ENCODE results near the gene PARD3B. TPM values are rescaled to one million over a fixed set of nuclear protein-coding genes. Genes with fewer than 3 reads are reported as not detected.

PARD3B gene
- total RNA-seq, 1 experiment from 2014 or later: 6.4 TPM

DNA sequence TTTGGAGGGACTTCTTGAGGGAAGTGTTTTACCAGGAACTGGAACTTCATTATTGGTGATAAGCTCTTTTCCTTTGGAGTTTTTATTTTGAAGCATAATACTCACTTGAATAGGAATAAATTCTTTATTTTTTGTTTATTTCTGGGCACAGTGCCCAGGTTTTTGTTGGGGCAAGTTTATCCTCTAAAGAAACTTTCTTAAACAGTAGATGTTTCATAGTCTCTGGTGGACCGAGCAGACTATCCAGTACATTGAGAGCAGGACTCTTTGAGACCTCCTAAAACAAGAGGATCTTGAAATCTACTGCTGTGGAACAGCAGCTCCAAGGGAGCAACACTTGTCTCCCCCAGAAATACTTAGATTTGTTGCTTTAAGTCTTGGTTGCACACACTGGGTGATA lies 109.4 kb downstream of the PARD3B start:
- Histone ChIP-seq H2BK120ac (ENCODE audit: low read depth, low read length, poor library complexity, severe bottlenecking) (no peak overlapping the region), H3K9me3 (ENCODE audit: control insufficient read depth, low read depth, low read length) (no peaks in the 10 kb centered on the region), H3K9ac (ENCODE audit: extremely low read depth, insufficient read length, low read length) (no peak overlapping the region), H4K20me1 (ENCODE audit: control insufficient read depth, insufficient read depth, insufficient read length) (no peaks in the 10 kb centered on the region), H3K56ac (ENCODE audit: insufficient read length, low read depth, low read length) (no peak overlapping the region), H4K8ac (replicated peaks; ENCODE audit: insufficient read length, low read depth, low read length) (no peak overlapping the region), H3K4me1 (ENCODE audit: insufficient read depth, low read length) (no peaks in the 10 kb centered on the region), H3K14ac (ENCODE audit: insufficient read depth, low read length) (no peak overlapping the region), H2BK12ac (ENCODE audit: insufficient read length, low read depth, low read length) (no peak overlapping the region), H4K91ac (ENCODE audit: insufficient read length, low read depth, low read length) (no peak overlapping the region), H3K23ac (ENCODE audit: insufficient read length, low read depth, low read length) (no peak overlapping the region), H3K4ac (ENCODE audit: low read depth, low read length) (no peak overlapping the region), H3K23me2 (ENCODE audit: insufficient read length, low read depth, low read length, poor library complexity, severe bottlenecking) (no peaks in the 10 kb centered on the region), H2BK5ac (ENCODE audit: insufficient read length, low read length) (no peak overlapping the region), H4K5ac (ENCODE audit: insufficient read length, low read depth, low read length) (no peak overlapping the region), H2BK20ac (ENCODE audit: low read depth, low read length, poor library complexity, severe bottlenecking) (no peak overlapping the region), H2BK15ac (ENCODE audit: low read depth, low read length) (no peak overlapping the region), H2AK5ac (ENCODE audit: insufficient read length, low read length) (no peak overlapping the region), H3T11ph (ENCODE audit: low read length) (no peak overlapping the region), H3K18ac (ENCODE audit: insufficient read length, low read depth, low read length) (no peak overlapping the region), H3K79me1 (ENCODE audit: insufficient read depth, low read depth, low read length, poor library complexity, severe bottlenecking) (no peaks in the 10 kb centered on the region), H3K79me2 (ENCODE audit: insufficient read depth, low read length) (no peaks in the 10 kb centered on the region; the same call in 1 of the 2 replicates), H3K4me2 (ENCODE audit: insufficient read depth, insufficient read length, low read length) (no peak overlapping the region), H3K27me3 (ENCODE audit: insufficient read depth, low read length) (no peaks in the 10 kb centered on the region), H2AFZ (ENCODE audit: low read length) (no peak overlapping the region), H3K27ac (ENCODE audit: insufficient read length, low read depth, low read length) (no peak overlapping the region)
- H3K4me1 Mint-ChIP-seq: peaks cover 4 to 9% of the 10 kb centered on the region in 2 experiments; a peak in 3 of 4 replicates
- H3K27ac Mint-ChIP-seq: no peak overlapping the region
- no peak for DNase-seq
- peaks cover 5 to 15% of the 10 kb centered on the region in 2 experiments for H3K9me3 Mint-ChIP-seq
- H3K36me3 Mint-ChIP-seq (ENCODE audit: insufficient read depth in 1 of 3, low read depth in 3 of 3): peaks cover 8 to 19% (median 9%) of the 10 kb centered on the region in 3 experiments
- H3K27me3 Mint-ChIP-seq (ENCODE audit: low read depth): no peaks in the 10 kb centered on the region
- TF ChIP-seq, protein P1, sequence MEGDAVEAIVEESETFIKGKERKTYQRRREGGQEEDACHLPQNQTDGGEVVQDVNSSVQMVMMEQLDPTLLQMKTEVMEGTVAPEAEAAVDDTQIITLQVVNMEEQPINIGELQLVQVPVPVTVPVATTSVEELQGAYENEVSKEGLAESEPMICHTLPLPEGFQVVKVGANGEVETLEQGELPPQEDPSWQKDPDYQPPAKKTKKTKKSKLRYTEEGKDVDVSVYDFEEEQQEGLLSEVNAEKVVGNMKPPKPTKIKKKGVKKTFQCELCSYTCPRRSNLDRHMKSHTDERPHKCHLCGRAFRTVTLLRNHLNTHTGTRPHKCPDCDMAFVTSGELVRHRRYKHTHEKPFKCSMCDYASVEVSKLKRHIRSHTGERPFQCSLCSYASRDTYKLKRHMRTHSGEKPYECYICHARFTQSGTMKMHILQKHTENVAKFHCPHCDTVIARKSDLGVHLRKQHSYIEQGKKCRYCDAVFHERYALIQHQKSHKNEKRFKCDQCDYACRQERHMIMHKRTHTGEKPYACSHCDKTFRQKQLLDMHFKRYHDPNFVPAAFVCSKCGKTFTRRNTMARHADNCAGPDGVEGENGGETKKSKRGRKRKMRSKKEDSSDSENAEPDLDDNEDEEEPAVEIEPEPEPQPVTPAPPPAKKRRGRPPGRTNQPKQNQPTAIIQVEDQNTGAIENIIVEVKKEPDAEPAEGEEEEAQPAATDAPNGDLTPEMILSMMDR (conservative IDR thresholded peaks at IDR 0.05): no peak
- H3K4me3 Mint-ChIP-seq: no peak overlapping the region
- WGBS (ENCODE audit: extremely low coverage, insufficient read length, low lambda C conversion rate): no CpG with 5 or more reads among the region's 1 CpG

All from H9 (cell line).